Measurements from ENCODE around the gene YTHDF1. TPM values are rescaled to one million over a fixed set of nuclear protein-coding genes. Genes with fewer than 3 reads are reported as not detected.

The YTHDF1 gene
- total and polyA plus RNA-seq, 2 of the 8 experiments (the other 6 are each of a cell fraction or from before 2014, with no cell fraction given) = 32.8 to 66.0 TPM

GRCh38 chr20:63244468-63244867 lies 28.5 kb upstream of the YTHDF1 start:
- POLR2A ChIA-PET (ENCODE audit: partially characterized antibody) = interaction anchor here (1.2 to 2.4 kb wide), 3 partner anchors 9 to 10 kb away, joined by 3 to 10 read pairs (median 4); partner anchors contain the start of genes BIRC7 and NKAIN4
- 96% methylated on average over 9 of the region's 10 CpGs; no CpG with 5 or more reads in 1 of the 2 experiments for WGBS, 2 experiments (ENCODE audit: extremely low coverage in 1 of 2, insufficient coverage in 1 of 2, insufficient read length in 1 of 2, insufficient replicate concordance in 2 of 2, low coverage in 1 of 2, low lambda C conversion rate in 2 of 2, missing lambda C conversion rate in 1 of 2)
- no peak overlapping the region for H3K56ac ChIP-seq (replicated peaks; ENCODE audit: insufficient read length, low read depth, low read length)

More at GRCh38 chr20:63244468-63244867, 28.5 kb upstream of the YTHDF1 start:
- Histone ChIP-seq H2AK5ac (ENCODE audit: low read depth, low read length) (no peak overlapping the region), H4K5ac (ENCODE audit: insufficient read length, low read depth, low read length) (no peak overlapping the region), H2BK15ac (ENCODE audit: low read length) (no peak overlapping the region), H3K4ac (replicated peaks; ENCODE audit: insufficient read length, low read depth, low read length) (no peak overlapping the region), H3K79me1 (ENCODE audit: low read depth, low read length) (no peaks in the 10 kb centered on the region), H3K4me1 (replicated peaks in 1 of 4; ENCODE audit: control insufficient read depth in 3 of 4, insufficient read depth in 4 of 4, low read length in 3 of 4) (peaks cover 0 to 20% (median 12%) of the 10 kb centered on the region in 4 experiments; a peak in 4 of 7 replicates), H3K9me3 (ENCODE audit: insufficient read depth in 2 of 2, low read depth in 1 of 2, low read length in 1 of 2) (no peaks in the 10 kb centered on the region), H3K4me3 (ENCODE audit: extremely low read depth in 1 of 4, insufficient read depth in 2 of 4, low read depth in 3 of 4, low read length in 4 of 4) (no peak overlapping the region), H3K27ac (ENCODE audit: low read depth, low read length) (no peak overlapping the region), H2BK120ac (replicated peaks; ENCODE audit: low read depth, low read length) (no peak overlapping the region), H3K14ac (ENCODE audit: insufficient read length) (no peak overlapping the region), H3K23me2 (ENCODE audit: low read depth, low read length) (no peaks in the 10 kb centered on the region), H3K79me2 (ENCODE audit: control insufficient read depth in 1 of 2, insufficient read depth in 2 of 2, low read length in 2 of 2) (no peaks in the 10 kb centered on the region), H2AFZ (ENCODE audit: low read length) (no peak overlapping the region), H3K18ac (ENCODE audit: extremely low read depth, low read length) (no peak overlapping the region), H3K23ac (ENCODE audit: insufficient read length) (no peak overlapping the region), H2BK20ac (ENCODE audit: low read length) (no peak overlapping the region), H2BK5ac (ENCODE audit: low read depth, low read length) (no peak overlapping the region), H3K27me3 (replicated peaks in 1 of 4; ENCODE audit: control insufficient read depth in 3 of 4, extremely low read depth in 1 of 4, insufficient read depth in 3 of 4, low read length in 3 of 4) (no peaks in the 10 kb centered on the region; a peak in 2 of 7 replicates), H4K20me1 (replicated peaks in 1 of 2; ENCODE audit: control insufficient read depth in 1 of 2, insufficient read depth in 2 of 2, low read length in 2 of 2) (no peaks in the 10 kb centered on the region), H3K9ac (replicated peaks in 1 of 4; ENCODE audit: extremely low read depth in 1 of 4, low read depth in 3 of 4, low read length in 3 of 4) (no peak overlapping the region), H3K4me2 (ENCODE audit: insufficient read depth in 1 of 2, low read depth in 2 of 2, low read length in 2 of 2) (no peak overlapping the region), H2BK12ac (ENCODE audit: low read depth, low read length) (no peak overlapping the region), H3K36me3 (ENCODE audit: control insufficient read depth in 2 of 4, insufficient read depth in 4 of 4, low read length in 3 of 4) (no peaks in the 10 kb centered on the region), H4K91ac (replicated peaks; ENCODE audit: insufficient read length, low read length) (no peak overlapping the region), H4K8ac (ENCODE audit: extremely low read depth, insufficient read depth, low read length) (no peak overlapping the region)
- DNase-seq (ENCODE audit: low read depth in 1 of 2, low spot score in 2 of 2) = no peak
- CTCF ChIA-PET (ENCODE audit: partially characterized antibody) = interaction anchor here (0.8 to 7.0 kb wide), 7 partner anchors 8 to 47 kb away, joined by 3 to 103 read pairs (median 5); no protein-coding TSS in a partner anchor
- no peak for TF ChIP-seq YY1 (IDR thresholded peaks at IDR 0.05; ENCODE audit: low read depth, low read length)
- TF ChIP-seq KDM5A (IDR thresholded peaks at IDR 0.05; ENCODE audit: low read length) = no peak
- TF ChIP-seq TBP (IDR thresholded peaks at IDR 0.05; ENCODE audit: low read depth, low read length) = no peak
- no peak for TF ChIP-seq ATF3 (IDR thresholded peaks at IDR 0.05; ENCODE audit: insufficient read depth, low read depth, low read length)
- no peak for TF ChIP-seq GTF2F1 (IDR thresholded peaks at IDR 0.05; ENCODE audit: borderline replicate concordance, low read depth, low read length)
- TF ChIP-seq USF2 (IDR thresholded peaks at IDR 0.05; ENCODE audit: low read length) = no peak
- FAIRE-seq = no peak

All from H1 (cell line).